Stimulated activated CD8-positive, alpha-beta memory T cell treated with anti-CD3 and anti-CD28 coated beads, Interleukin-15, amount 100 ng/mL, for 1 hour (primary cell): ENCODE data around the gene ABCA4.

Source experiments
- DNase-seq: peaks from one replicate; pipeline ENCODE4 v3.0.0-alpha.2; 2020; ENCODE audit warnings: low read depth

ABCA4 gene

GRCh38 chr1:94083681-94084080 is 37.3 kb downstream of the ABCA4 start:
- no peak for DNase-seq

GRCh38 chr1:94081566-94082344 is 39.2 kb downstream of the ABCA4 start:
- DNase-seq, result no peak

GRCh38 chr1:94079989-94080388 is 41.0 kb downstream of the ABCA4 start:
- DNase-seq, result no peak

GRCh38 chr1:94079080-94079940 is 41.6 kb downstream of the ABCA4 start:
- DNase-seq, result no peak

GRCh38 chr1:94072840-94073522 is 48.0 kb downstream of the ABCA4 start:
- DNase-seq, result no peak

- DNase-seq, result no peak
Observed at GRCh38 chr1:94071976-94072375, 49.0 kb downstream of the ABCA4 start.

GRCh38 chr1:94071391-94071790 is 49.6 kb downstream of the ABCA4 start:
- DNase-seq, result no peak

- DNase-seq, result no peak
Observed at GRCh38 chr1:94070865-94071264, 50.1 kb downstream of the ABCA4 start.

GRCh38 chr1:94069919-94070285 is 51.0 kb downstream of the ABCA4 start:
- no peak for DNase-seq

GRCh38 chr1:94068999-94069918 is 51.7 kb downstream of the ABCA4 start:
- no peak for DNase-seq

- DNase-seq, result no peak
Observed at GRCh38 chr1:94068096-94068998, 52.6 kb downstream of the ABCA4 start.

GRCh38 chr1:94067196-94067595 is 53.8 kb downstream of the ABCA4 start:
- DNase-seq, result no peak

- no peak for DNase-seq
Observed at GRCh38 chr1:94063379-94063778, 57.6 kb downstream of the ABCA4 start.

GRCh38 chr1:94061513-94062443 is 59.2 kb downstream of the ABCA4 start:
- no peak for DNase-seq

- no peak for DNase-seq
Observed at GRCh38 chr1:94060720-94061119, 60.2 kb downstream of the ABCA4 start.

- no peak for DNase-seq
Observed at GRCh38 chr1:94058766-94059165, 62.2 kb downstream of the ABCA4 start.

GRCh38 chr1:94056996-94057395 is 64.0 kb downstream of the ABCA4 start:
- no peak for DNase-seq

GRCh38 chr1:94056171-94056570 is 64.8 kb downstream of the ABCA4 start:
- no peak for DNase-seq

- DNase-seq, result no peak
Observed at GRCh38 chr1:94055459-94056122, 65.4 kb downstream of the ABCA4 start.
